Endothelial cell of umbilical vein (primary cell): Measurements from ENCODE around the gene TMIE.

ENCODE experiments used
- CTCF ChIP-seq, 2 donors: IDR thresholded peaks; 1 replicate in 1 of 2; 2 replicates in 1 of 2; pipeline ENCODE4 v1.5.1; 2011; ENCODE audit warnings: low read length in 2 of 2, mild to moderate bottlenecking in 2 of 2, moderate library complexity in 2 of 2, control low read depth in 1 of 2, inconsistent platforms in 1 of 2, low read depth in 1 of 2; ENCODE audit not compliant: insufficient read depth in 1 of 2; ENCODE audit errors: extremely low read depth in 1 of 2
- EZH2 ChIP-seq: IDR thresholded peaks from 2 replicates; pipeline ENCODE4 v1.6.1; 2012; ENCODE audit warnings: borderline replicate concordance, low read depth, mild to moderate bottlenecking, moderate library complexity, low read length, inconsistent platforms; ENCODE audit not compliant: severe bottlenecking
- GATA2 ChIP-seq: IDR thresholded peaks from 2 replicates; pipeline ENCODE4 v1.7.0; 2011; ENCODE audit warnings: low read depth, mild to moderate bottlenecking, moderate library complexity, mixed read lengths, low read length; ENCODE audit not compliant: insufficient read length, insufficient read depth
- MAX ChIP-seq: IDR thresholded peaks from 2 replicates; pipeline ENCODE4 v1.6.1; 2011; ENCODE audit not compliant: insufficient read depth, insufficient read length
- POLR2A ChIP-seq: IDR thresholded peaks from 2 replicates; pipeline ENCODE4 v1.6.1; 2012; ENCODE audit warnings: low read depth, mild to moderate bottlenecking, control low read depth, low read length
- POLR2AphosphoS5 ChIP-seq: IDR thresholded peaks from 2 replicates; pipeline ENCODE4 v1.6.1; 2012; ENCODE audit warnings: low read depth, mild to moderate bottlenecking, control low read depth, low read length, moderate library complexity; ENCODE audit not compliant: insufficient read depth

- TF ChIP-seq CTCF (IDR thresholded peaks at IDR 0.05; ENCODE audit: extremely low read depth in 1 of 2, insufficient read depth in 1 of 2, low read depth in 1 of 2, low read length in 2 of 2), result no peak
- no peak for TF ChIP-seq POLR2AphosphoS5
- TF ChIP-seq POLR2A, result no peak
- TF ChIP-seq EZH2, result no peak
- TF ChIP-seq GATA2, result no peak
- TF ChIP-seq MAX, result no peak
These were observed 35.3 kb upstream of the TMIE start for GRCh38 chr3:46665763-46666452.
